SJCRH30 (cell line): Measurements from ENCODE around the gene TDO2. TPM values are rescaled to one million over a fixed set of nuclear protein-coding genes. Genes with fewer than 3 reads are reported as not detected.

ENCODE experiments used
- DNase-seq, 2 experiments: peaks; one replicate each; pipeline ENCODE4 v3.0.0-alpha.2; 2015 to 2020
- H3K27ac ChIP-seq: fragments of 250-450 bp; sonication (Bioruptor Pico); 2 replicates; pipeline ENCODE4 v1.5.1; 2020; ENCODE audit warnings: mild to moderate bottlenecking, moderate library complexity
- H3K27me3 ChIP-seq: fragments of 250-450 bp; sonication (Bioruptor Pico); 2 replicates; pipeline ENCODE4 v1.5.1; 2020; ENCODE audit warnings: mild to moderate bottlenecking, moderate library complexity
- H3K36me3 ChIP-seq: fragments of 250-450 bp; sonication (Bioruptor Pico); 2 replicates; pipeline ENCODE4 v1.5.1; 2020; ENCODE audit warnings: mild to moderate bottlenecking, moderate library complexity
- H3K4me1 ChIP-seq: fragments of 250-450 bp; sonication (Bioruptor Pico); 2 replicates; pipeline ENCODE4 v1.5.1; 2020; ENCODE audit warnings: mild to moderate bottlenecking, moderate library complexity
- H3K4me3 ChIP-seq: fragments of 250-450 bp; sonication (Bioruptor Pico); 2 replicates; pipeline ENCODE4 v1.5.1; 2020; ENCODE audit warnings: mild to moderate bottlenecking, moderate library complexity
- H3K9me3 ChIP-seq: fragments of 250-450 bp; sonication (Bioruptor Pico); replicated peaks from 2 replicates; pipeline ENCODE4 v1.5.1; 2020; ENCODE audit warnings: mild to moderate bottlenecking, moderate library complexity
- total RNA-seq: library from RNA; depleted of rRNA; stranded (reverse); fragments of >200 nt; shearing (Covaris generic); gene quantifications from 2 replicates; pipeline ENCODE4 v1.2.3, GENCODE V29; 2014; rRNA removed

Gene TDO2
- 0.23 and 0.26 TPM in 2 replicates for total RNA-seq

DNA sequence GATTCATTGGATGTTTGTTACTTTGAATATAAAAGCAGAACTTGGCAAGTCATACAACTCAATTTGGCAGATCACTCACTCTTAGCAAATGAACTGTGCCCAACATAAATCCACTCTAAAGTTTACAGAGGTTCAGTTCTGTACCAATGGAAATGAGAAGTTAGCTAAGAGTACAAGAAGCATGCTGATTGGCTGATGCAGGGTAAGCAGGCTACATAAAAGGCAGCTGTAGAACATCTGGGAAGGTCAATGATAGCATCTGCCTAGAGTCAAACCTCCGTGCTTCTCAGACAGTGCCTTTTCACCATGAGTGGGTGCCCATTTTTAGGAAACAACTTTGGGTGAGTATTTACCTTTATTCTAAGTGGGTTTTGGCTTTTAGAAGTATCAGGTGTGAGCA is at the start of gene TDO2:
TSS of gene TDO2 (plus strand) at position 244 of the 400 bp plus-strand sequence. CDS start at position 307, 63 bp downstream.
- Histone ChIP-seq H3K36me3 (no peaks in the 10 kb centered on the region), H3K27me3 (no peaks in the 10 kb centered on the region), H3K4me3 (no peak within 1 kb of the TSS)

GRCh38 chr4:155854582-155855226 is 48.8 kb upstream of the TDO2 start:
- Histone ChIP-seq H3K36me3 (no peaks in the 10 kb centered on the region), H3K4me1 (no peaks in the 10 kb centered on the region), H3K27ac (peak overlapping the region; percentile 32; the same call in 1 of the 2 replicates), H3K9me3 (no peaks in the 10 kb centered on the region), H3K4me3 (peak overlapping the region; percentile 40), H3K27me3 (no peaks in the 10 kb centered on the region)
- peak; percentile 8 to 22 for DNase-seq

More for the DNA sequence above, at the start of gene TDO2:
- no peak for DNase-seq
- Histone ChIP-seq H3K27ac (no peak within 1 kb of the TSS), H3K9me3 (no peaks in the 10 kb centered on the region), H3K4me1 (peaks cover 17% of the 10 kb centered on the region)

- H3K9me3 ChIP-seq: no peaks in the 10 kb centered on the region
- no peak for DNase-seq
- H3K4me1 ChIP-seq: no peaks in the 10 kb centered on the region
- no peak overlapping the region for H3K27ac ChIP-seq
- H3K4me3 ChIP-seq: no peak overlapping the region
- H3K36me3 ChIP-seq: no peaks in the 10 kb centered on the region
- no peaks in the 10 kb centered on the region for H3K27me3 ChIP-seq
These were observed 47.6 kb upstream of the TDO2 start for GRCh38 chr4:155855897-155856296.

GRCh38 chr4:155866177-155866576 is 37.3 kb upstream of the TDO2 start, which contains the start of gene ASIC5:
TSS of gene ASIC5 (minus strand) at chr4:155866277. CDS start at chr4:155866226, 51 bp downstream.
- Histone ChIP-seq H3K27me3 (no peaks in the 10 kb centered on the region), H3K4me3 (no peak within 1 kb of the TSS), H3K27ac (no peak within 1 kb of the TSS), H3K9me3 (no peaks in the 10 kb centered on the region), H3K36me3 (no peaks in the 10 kb centered on the region), H3K4me1 (no peaks in the 10 kb centered on the region)
- no peak for DNase-seq

DNA sequence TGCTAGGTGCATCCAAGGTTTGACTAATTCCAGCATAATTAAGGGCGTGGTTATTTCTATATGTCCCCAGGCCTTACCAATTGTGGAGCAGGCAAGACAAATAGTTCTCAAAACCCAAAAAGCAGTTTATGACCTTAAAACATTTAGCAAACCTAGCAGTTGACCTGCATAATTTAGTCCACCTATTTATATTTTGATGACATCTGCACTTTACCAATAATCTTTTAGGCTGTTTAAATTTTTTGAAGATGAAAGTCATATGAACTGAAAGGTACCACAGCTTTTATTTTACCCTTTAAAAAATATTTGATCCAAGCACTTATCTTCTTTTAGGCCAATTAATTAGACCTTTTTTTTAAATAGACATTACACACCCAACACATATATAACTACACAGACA is 27.6 kb upstream of the TDO2 start:
- Histone ChIP-seq H3K27me3 (no peaks in the 10 kb centered on the region), H3K36me3 (no peaks in the 10 kb centered on the region), H3K4me3 (no peak overlapping the region), H3K9me3 (no peaks in the 10 kb centered on the region), H3K4me1 (no peaks in the 10 kb centered on the region), H3K27ac (no peak overlapping the region)
- DNase-seq: no peak

DNA sequence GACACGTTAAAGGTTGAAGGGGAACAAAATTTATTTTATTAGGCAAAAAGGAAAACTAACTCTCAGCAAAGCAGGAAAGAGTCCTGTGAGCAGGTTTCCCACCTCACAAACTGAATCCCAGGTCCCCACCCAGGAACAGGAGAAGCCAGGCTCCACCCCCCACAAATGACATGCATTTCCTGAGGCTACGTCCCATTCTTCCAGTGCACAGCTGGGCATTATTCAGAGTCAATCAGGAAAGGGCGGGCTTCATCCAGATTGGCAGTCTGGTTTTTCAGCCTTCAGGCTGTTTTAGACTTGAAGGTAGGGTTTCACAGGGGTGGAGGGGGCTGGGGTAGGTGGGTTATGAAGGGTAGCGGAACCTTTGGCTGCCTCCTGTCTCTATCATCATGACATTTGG is 25.5 kb upstream of the TDO2 start:
- no peak for DNase-seq
- Histone ChIP-seq H3K27me3 (no peaks in the 10 kb centered on the region), H3K4me3 (no peak overlapping the region), H3K9me3 (no peaks in the 10 kb centered on the region), H3K27ac (no peak overlapping the region), H3K36me3 (no peaks in the 10 kb centered on the region), H3K4me1 (no peaks in the 10 kb centered on the region)

DNA sequence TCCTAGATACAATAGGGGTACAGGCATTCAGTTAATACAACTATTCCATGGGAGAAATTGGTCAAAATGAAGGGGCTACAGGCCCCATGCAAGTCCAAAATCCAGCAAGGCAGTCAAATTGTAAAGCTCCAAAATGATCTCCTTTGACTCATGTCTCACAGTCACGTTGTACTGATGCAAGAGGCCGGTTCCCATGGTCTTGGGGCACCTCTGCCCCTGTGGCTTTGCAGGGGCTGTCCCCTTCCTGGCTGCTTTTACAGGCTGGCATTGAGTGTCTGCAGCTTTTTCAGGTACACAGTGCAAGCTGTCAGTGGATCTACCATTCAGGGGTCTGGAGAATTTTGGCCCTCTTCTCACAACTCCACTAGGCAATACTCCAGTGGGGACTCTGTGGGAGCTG is 24.9 kb upstream of the TDO2 start:
- Histone ChIP-seq H3K4me1 (no peaks in the 10 kb centered on the region), H3K27ac (no peak overlapping the region), H3K36me3 (no peaks in the 10 kb centered on the region), H3K27me3 (no peaks in the 10 kb centered on the region), H3K9me3 (no peaks in the 10 kb centered on the region), H3K4me3 (no peak overlapping the region)
- DNase-seq: no peak

DNA sequence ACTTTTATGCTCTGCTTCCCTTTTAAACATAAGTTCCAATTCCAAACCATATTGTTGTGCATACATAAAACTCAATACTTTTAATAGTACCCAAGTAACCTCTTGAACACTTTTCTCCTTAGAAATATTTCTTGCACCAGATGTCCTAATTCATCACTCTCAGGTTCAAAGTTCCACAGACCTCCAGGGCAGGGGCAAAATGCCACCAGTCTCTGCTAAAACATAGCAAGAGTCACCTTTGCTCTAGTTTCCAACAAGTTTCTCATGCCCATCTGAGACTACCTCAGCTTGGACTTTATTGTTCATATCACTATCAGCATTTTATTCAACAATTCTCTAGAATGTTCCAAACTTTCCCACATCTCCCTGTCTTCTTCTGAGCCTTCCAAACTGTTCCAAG is 23.7 kb upstream of the TDO2 start:
- no peaks in the 10 kb centered on the region for H3K27me3 ChIP-seq
- H3K4me1 ChIP-seq: no peaks in the 10 kb centered on the region
- H3K36me3 ChIP-seq: no peaks in the 10 kb centered on the region
- H3K9me3 ChIP-seq: no peaks in the 10 kb centered on the region
- H3K4me3 ChIP-seq: no peak overlapping the region
- H3K27ac ChIP-seq: no peak overlapping the region
- no peak for DNase-seq

GRCh38 chr4:155881555-155881954 is 21.9 kb upstream of the TDO2 start:
- no peak overlapping the region for H3K4me3 ChIP-seq
- no peaks in the 10 kb centered on the region for H3K9me3 ChIP-seq
- no peaks in the 10 kb centered on the region for H3K27me3 ChIP-seq
- H3K36me3 ChIP-seq: no peaks in the 10 kb centered on the region
- no peaks in the 10 kb centered on the region for H3K4me1 ChIP-seq
- no peak overlapping the region for H3K27ac ChIP-seq
- DNase-seq: no peak

DNA sequence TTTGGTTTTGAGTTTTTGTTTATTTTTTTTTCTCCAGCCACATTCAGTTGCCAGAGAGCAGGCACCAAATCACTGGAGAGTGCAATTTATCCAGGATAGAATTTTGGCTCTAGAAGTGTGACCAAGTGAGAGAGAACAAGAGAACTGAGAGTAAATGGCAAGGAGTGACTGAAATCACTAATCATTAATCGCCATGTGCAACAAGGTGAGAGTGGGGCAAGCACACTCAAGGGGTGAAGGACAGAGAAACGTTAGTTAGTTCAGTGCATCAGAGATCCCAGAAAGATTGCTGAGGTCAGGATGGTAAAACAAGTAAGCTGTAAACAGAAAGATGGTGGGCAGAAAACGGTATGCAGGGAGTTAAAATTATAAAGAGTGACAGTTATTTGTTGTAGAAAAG is 19.6 kb upstream of the TDO2 start:
- Histone ChIP-seq H3K27ac (no peak overlapping the region), H3K36me3 (no peaks in the 10 kb centered on the region), H3K27me3 (no peaks in the 10 kb centered on the region), H3K9me3 (no peaks in the 10 kb centered on the region), H3K4me1 (no peaks in the 10 kb centered on the region), H3K4me3 (no peak overlapping the region)
- DNase-seq: no peak

DNA sequence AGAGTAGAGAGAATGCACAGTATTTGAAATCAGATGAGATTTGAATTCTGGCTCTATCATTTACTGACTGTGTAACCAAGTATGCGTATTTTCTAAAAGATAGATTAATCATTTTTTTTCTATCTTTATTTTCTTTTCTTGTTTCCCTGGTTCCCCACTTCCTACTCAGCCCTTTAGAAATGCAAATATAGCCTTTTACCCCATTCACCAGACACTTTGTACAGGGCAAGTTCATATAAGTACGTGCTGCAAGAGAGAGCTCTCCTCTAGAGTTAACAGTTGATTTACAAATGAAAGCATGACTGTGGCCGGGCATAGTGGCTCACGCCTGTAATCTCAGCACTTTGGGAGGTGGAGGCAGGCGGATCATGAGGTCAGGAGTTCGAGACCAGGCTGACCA is 17.8 kb upstream of the TDO2 start:
- peaks cover 4% of the 10 kb centered on the region; the same call in 1 of the 2 replicates for H3K9me3 ChIP-seq
- no peak overlapping the region for H3K4me3 ChIP-seq
- no peaks in the 10 kb centered on the region for H3K36me3 ChIP-seq
- H3K4me1 ChIP-seq: no peaks in the 10 kb centered on the region
- no peaks in the 10 kb centered on the region for H3K27me3 ChIP-seq
- H3K27ac ChIP-seq: no peak overlapping the region
- no peak for DNase-seq

GRCh38 chr4:155887045-155887444 is 16.5 kb upstream of the TDO2 start:
- H3K27me3 ChIP-seq: no peaks in the 10 kb centered on the region
- H3K9me3 ChIP-seq: peaks cover 4% of the 10 kb centered on the region; the same call in 1 of the 2 replicates
- no peak overlapping the region for H3K27ac ChIP-seq
- no peak overlapping the region for H3K4me3 ChIP-seq
- DNase-seq: no peak
- no peaks in the 10 kb centered on the region for H3K36me3 ChIP-seq
- no peaks in the 10 kb centered on the region for H3K4me1 ChIP-seq

DNA sequence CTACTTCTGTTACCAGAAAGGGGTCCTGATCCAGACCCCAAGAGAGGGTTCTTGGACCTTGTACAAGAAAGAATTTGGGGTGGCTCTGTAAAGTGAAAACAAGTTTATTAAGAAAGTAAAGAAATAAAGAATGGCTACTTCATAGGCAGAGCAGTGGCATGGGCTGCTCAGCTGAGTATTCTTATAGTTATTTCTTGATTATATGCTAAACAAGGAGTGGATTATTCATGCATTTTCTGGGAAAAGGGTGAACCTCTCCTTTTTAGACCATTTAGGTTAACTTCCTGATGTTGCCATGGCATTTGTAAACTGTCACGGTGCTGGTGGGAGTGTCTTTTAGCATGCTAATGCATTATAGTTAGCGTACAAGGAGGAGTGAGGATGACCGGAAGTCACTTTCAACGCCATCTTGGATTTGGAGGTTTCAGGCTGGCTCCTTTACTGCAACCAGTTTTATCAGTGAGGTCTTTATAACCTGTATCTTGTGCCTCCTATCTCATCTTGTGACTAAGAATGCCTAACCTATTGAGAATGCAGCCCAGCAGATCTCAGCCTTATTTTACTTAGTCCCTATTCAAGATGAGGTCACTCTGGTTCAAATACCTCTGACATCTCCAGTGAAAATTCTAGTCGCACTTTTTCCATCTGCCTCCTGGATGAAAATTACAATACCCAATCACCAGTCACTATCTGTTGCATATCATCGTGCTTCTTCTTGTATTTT is 15.5 kb upstream of the TDO2 start:
- Histone ChIP-seq H3K27me3 (no peaks in the 10 kb centered on the region), H3K9me3 (peaks cover 4% of the 10 kb centered on the region; the same call in 1 of the 2 replicates), H3K36me3 (no peaks in the 10 kb centered on the region), H3K4me1 (no peaks in the 10 kb centered on the region), H3K27ac (no peak overlapping the region), H3K4me3 (no peak overlapping the region)
- no peak for DNase-seq

GRCh38 chr4:155889031-155889793 is 14.3 kb upstream of the TDO2 start:
- H3K36me3 ChIP-seq: no peaks in the 10 kb centered on the region
- no peaks in the 10 kb centered on the region for H3K27me3 ChIP-seq
- no peak for DNase-seq
- H3K4me3 ChIP-seq: no peak overlapping the region
- no peaks in the 10 kb centered on the region for H3K4me1 ChIP-seq
- peaks cover 4% of the 10 kb centered on the region; the same call in 1 of the 2 replicates for H3K9me3 ChIP-seq
- H3K27ac ChIP-seq: no peak overlapping the region

DNA sequence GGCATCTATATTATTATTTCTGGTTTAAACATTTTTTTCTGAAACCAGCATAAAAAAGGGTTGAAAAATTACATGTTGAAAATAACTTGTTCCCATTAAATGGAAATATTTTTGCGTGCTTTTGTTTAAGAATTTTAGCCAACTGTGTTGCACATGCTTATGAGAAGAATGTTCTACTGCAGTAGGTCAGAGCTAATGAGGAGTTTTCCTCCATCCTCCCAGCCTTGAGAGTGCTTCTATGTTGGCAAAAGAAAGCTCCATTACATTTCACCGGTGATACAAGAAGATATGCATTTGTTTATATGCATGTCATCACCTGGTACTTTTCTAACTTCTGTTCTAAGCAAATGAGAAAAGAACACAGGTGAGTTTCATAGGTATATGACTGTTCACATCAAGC is 13.6 kb upstream of the TDO2 start:
- Histone ChIP-seq H3K36me3 (no peaks in the 10 kb centered on the region), H3K27me3 (no peaks in the 10 kb centered on the region), H3K4me1 (no peaks in the 10 kb centered on the region), H3K9me3 (peaks cover 4% of the 10 kb centered on the region; the same call in 1 of the 2 replicates), H3K4me3 (no peak overlapping the region), H3K27ac (no peak overlapping the region)
- DNase-seq: no peak
